Fibroblast of upper back skin (primary cell): ENCODE results near the gene ZFYVE16.
"Not testable (repeated sequence)": the region's sequence is repeated elsewhere in the genome, so short reads cannot be mapped to it uniquely, and the experiment has no call there.

Source experiments
- DNase-seq: peaks from one replicate; pipeline ENCODE4 v3.0.0-alpha.2; 2013

ZFYVE16 gene

DNA sequence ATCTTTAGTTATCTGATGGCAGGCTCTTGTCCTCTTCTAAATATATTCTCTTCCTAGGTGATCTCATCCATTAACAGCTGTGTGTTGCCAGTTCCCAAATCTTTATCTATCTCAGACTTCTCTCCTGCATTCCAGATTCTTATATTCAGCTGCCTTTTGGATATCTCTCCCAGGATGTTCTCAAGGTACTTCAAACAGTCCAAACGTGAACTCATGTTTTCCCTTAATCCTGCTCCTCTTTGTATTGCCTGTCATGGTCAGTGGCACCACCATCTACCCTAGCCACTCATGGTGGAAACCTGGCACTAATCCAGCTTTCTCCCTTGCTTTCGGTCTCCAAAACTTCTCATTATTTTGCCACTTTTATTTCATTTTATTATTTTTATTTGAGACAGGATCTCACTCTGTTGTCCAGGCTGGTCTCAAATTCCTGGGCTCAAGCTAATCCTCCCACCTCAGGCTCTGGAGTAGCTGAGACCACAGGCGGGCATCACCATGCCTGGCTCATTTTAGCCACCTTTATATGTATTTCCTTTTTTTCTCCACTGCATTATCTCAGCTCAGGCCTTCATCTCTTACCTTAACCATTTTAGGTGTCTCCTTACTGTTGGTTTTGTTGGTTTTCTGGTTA, 3.8 kb downstream of the ZFYVE16 start:
- no peak for DNase-seq

DNA sequence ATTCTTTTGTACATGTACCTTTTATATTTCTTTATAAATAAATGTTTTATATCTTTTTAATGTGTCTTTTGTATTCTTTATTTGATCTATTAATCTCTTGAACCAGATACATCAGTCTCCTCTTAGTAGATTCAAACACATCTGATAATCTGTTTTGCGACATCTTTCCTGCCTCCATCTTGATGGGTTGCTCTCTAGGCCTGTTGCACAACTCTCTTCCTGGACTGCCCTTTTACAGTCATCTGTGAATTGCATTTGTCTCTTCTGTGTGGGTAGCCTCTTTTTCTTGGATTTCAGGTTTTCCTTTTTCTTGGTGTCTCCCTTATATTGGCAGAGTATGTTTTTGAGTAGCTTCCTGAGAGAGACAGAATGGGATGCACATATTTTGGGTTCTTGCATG, 6.2 kb downstream of the ZFYVE16 start:
- no peak for DNase-seq

DNA sequence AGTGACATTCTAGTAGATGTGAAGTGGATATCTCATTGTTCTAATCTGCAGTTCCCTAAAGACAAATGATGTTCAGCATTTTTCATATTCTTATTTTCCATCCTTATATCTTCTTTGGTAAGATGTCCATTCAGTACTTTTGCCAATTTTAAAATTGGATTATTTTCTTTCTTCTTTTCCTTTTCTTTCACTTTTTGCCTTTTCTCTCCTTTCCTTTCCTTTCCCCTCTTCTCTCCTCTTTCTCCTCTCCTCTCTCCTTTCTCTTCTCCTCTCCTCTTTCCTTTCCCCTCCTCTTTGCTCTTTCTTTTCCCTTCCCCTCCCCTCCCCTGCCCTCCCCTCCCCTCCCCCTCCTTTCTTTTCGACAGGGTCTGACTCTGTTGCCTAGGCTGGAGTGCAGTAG, 10.1 kb downstream of the ZFYVE16 start:
- no peak for DNase-seq

DNA sequence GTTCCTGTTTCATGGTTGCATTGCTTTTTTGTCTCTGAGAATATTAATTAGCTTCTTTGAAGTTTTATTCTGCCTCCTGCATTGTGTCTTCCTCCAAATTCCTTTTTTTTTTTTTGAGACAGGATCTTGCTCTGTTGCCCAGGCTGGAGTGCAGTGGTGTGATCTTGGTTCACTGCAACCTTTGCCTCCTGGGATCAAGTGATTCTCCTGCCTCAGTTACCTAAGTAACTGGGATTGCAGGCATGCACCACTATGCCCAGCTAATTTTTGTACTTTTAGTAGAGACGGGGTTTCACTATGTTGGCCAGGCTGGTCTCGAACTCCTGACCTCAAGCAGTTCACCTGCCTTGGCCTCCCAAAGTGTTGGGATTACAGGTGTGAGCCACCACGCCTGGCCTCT, 16.5 kb downstream of the ZFYVE16 start:
- not testable (repeated sequence) for DNase-seq

DNA sequence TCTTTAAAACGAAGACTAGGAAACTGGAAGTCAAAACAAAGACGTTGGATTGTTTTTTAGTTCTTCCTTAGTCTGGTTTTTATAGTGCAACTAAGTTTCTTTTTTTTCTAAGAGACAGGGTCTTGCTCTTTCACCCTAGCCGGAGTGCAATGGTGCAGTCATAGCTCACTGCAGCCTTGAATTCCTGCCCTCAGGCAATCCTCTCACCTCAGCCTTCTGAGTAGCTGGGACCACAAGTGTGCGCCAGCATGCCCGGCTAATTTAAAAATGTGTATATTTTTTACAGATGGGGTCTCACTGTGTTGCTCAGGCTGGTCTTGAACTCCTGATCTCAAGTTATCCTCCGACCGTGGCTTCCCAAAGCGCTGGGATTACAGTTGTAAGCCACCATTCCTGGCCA, 27.6 kb downstream of the ZFYVE16 start:
- no peak for DNase-seq

DNA sequence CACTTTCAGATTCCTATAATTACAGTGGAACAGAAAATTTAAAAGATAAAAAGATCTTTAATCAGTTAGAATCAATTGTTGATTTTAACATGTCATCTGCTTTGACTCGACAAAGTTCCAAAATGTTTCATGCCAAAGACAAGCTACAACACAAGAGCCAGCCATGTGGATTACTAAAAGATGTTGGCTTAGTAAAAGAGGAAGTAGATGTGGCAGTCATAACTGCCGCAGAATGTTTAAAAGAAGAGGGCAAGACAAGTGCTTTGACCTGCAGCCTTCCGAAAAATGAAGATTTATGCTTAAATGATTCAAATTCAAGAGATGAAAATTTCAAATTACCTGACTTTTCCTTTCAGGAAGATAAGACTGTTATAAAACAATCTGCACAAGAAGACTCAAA, 29.5 kb downstream of the ZFYVE16 start:
- no peak for DNase-seq

- DNase-seq = no peak
These were observed 30.9 kb downstream of the ZFYVE16 start for GRCh38 chr5:80438739-80439138.

GRCh38 chr5:80439213-80439612, 31.3 kb downstream of the ZFYVE16 start:
- DNase-seq = no peak

- no peak for DNase-seq
These were observed 34.9 kb downstream of the ZFYVE16 start for GRCh38 chr5:80442742-80443141.

DNA sequence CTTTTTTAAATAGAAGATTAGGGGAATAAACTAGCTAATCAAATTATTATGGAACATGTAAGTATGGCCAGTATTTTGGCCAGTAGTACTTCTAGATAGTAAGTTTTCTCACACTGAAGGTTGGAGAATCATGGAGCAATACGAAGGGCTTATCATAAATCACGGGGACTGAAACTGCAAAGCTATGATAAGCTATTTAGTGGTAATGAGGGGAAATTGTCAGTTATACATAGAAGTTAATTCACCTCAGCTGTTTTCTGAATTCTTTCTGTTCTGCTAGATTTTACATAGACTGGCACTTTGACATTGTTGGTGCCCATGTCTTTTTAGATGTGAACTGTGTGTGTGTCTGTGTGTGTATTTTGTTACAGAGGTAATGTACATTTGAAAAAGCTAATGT, 45.5 kb downstream of the ZFYVE16 start:
- no peak for DNase-seq

DNA sequence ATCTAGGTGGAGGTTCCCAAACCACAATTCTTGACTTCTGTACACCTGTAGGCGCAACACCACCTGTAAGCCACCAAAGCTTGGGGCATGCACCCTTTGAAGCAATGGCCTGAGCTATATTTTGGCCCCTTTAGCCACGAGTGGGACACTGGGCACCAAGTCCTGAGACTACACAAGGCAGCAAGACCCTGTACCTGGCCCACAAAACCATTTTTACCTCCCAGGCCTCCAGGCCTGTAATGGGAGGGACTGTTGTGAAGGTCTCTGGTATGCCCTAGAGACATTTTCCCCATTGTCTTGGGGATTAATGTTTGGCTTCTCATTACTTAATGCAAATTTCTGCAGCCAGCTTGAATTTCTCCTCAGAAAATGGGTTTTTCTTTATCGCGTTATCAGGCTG, 55.4 kb downstream of the ZFYVE16 start:
- no peak for DNase-seq

GRCh38 chr5:80466669-80467485, 59.0 kb downstream of the ZFYVE16 start:
- DNase-seq = peak; percentile 53

DNA sequence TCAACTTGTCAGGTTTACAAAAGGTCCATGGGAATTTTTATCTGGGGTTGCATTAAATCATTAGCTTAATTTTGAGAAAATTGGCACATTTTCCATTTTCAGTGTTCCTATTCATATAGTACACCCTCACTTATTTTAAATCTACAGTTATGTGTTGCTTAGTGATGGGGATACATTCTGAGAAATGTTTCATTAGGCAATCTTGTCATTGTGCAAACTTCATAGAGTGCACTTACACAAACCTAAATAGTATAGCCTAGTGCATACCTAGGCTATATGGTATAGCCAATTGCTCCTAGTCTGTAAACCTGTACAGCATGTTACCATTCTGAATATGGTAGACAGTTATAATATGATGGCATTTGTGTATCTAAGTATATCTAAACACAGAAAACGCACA, 60.3 kb downstream of the ZFYVE16 start:
- DNase-seq = no peak

GRCh38 chr5:80470631-80471030, 62.8 kb downstream of the ZFYVE16 start:
- DNase-seq = not testable (repeated sequence)

DNA sequence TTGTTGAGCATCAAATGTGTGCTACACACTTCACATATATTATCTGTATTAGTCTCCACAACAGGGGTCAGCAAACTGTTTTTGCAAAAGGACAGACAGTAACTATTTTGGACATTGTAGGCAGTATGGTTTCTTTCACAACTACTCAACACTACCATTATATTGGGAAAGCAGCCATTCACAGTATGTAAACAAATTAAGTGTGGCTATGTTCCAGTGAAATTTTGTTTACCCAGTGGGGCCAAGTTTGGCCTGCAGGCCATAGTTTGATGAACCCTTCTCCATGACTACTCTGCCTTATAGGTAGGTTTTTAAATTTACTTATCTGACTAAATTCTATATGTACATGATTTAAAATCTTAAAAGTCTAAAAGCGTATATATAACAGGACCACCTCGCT, 67.1 kb downstream of the ZFYVE16 start:
- DNase-seq = no peak

DNA sequence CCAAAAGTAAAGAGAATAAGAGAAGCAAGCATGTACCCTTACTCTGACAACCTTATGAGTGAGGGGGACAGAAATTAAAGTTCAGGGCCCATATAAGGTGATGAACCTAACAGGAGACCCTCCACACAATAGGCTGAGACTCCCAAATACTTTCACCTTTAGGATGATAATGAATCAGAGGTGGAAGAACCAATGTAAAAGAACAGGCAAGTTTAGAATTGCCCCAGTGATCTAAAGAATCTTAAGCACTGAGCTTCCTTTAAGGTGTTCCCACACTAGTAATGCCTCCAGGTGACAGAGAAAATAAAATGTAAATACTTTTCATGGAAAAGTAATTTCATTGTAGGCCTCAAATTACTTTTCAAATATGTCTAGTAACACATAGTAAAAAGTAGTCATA, 71.8 kb downstream of the ZFYVE16 start:
- no peak for DNase-seq

DNA sequence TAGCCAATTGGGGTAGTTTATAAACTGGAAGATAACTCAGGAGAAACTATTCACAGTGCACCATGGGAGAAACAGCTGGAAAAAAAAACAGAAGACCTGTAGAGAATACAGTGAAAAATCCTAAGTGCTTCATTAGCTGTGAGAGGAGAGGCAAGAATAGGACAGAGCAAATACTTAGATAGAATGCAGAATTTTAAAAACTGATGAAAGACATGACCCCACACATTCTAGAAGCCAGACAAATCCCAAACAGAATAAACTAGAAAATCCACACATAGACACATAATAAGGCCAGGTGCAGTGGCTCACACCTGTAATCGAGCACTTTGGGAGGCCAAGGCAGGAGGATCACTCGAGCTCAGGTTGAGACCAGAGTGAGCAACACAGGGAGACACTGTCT, 72.5 kb downstream of the ZFYVE16 start:
- no peak for DNase-seq

DNA sequence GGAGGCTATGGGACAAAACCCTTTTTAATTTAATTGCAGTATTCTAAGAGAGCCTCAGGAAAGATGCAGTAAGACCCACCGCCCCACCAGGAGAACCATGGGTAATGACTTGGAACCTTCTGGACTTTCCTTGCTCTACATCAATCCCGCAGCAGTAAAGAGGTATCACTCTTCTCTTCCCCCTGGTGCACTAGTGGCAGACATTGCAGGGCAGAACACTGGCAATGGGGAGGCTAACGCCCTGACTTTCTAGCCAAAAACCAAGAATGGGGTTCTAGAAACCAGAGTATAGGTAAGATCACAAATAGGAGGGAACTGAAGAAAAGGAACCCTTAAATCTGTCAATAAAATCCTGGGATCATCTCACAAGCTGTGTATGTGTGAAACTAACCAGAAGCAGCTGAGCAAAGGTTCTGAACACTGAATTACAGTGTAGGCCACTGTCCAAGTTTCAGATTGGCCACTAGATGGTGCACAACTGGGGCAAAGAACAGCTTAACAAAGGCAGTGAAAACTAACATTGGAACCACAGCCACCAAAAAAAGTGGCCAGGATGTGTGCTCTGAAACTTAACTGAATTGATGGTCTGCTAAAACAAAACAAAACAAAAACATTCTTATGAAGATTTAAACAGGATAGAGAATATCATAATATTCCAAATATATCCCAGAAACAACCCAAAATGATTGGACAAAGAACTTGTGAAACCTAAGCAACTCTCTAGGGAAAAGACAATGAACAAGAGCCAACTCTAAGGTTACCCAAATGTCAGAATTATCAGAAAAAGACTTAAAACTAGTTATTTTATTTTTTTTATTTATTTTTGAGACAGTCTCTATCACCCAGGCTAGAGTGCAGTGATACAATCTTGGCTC, 73.4 kb downstream of the ZFYVE16 start:
- peak; percentile 61 for DNase-seq

DNA sequence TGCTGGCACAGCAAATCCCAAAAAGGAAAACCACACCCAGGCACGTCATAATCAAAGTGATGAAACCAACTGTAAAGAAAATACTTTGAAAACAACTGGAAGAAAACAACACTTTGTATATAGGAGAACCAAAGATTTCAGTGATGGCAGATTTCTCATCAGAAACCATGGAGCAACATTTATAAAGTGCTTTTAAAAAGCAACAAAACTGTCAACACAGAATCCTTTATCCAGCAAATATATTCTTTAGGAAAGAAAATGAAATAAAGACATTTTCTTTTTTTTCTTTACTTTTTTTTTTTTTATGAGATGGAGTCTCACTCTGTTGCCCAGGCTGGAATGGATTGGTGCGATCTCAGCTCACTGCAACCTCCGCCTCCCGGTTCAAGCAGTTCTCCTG, 74.7 kb downstream of the ZFYVE16 start:
- DNase-seq = no peak

DNA sequence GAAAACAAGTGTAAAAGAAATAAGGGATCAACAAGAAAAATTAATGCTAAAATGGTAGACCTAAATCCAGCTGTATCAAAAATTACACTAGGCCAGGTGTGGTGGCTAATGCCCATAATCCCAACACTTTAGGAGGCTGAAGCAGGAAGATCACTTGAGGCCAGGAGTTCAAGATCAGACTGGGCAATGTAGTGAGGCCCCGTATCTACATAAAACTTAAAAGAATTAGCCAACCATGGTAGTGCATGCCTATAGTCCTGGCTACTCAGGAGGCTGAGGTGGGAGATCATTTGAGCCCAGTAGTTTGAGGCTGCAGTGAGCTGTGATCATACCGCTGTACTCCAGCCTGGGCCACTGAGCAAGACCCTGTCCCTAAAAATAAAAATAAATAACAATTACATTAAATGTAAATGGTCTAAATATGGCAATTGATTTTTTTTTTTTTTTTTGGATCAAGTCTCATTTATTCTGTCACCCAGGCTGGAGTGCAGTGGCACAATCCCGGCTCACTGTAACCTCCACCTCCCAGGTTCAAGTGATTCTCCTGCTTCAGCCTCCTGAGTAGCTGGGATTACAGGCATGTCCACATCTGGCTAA, 75.9 kb downstream of the ZFYVE16 start:
- no peak for DNase-seq

GRCh38 chr5:80487444-80487828, 79.6 kb downstream of the ZFYVE16 start:
- DNase-seq = no peak

- peak; percentile 81 for DNase-seq
These were observed 80.2 kb downstream of the ZFYVE16 start, which contains the start of gene FAM151B for GRCh38 chr5:80487829-80488721. TSS of gene FAM151B (plus strand) at chr5:80488100. CDS start at chr5:80488124, 24 bp downstream.
